HepG2 (cell line): ENCODE measurements around the gene MTHFS. TPM values are rescaled to one million over a fixed set of nuclear protein-coding genes. Genes with fewer than 3 reads are reported as not detected.

ENCODE experiments used
- ATAC-seq: fragments of 200-7000 bp; cut with Tn5 transposase; 3 replicates; pipeline ENCODE4 v1.9.1; 2020; ENCODE audit warnings: mild to moderate bottlenecking, moderate library complexity
- BruUV-seq: library from RNA; stranded (reverse); fragments of 400-500 nt; replicated peaks from 2 replicates; lab custom pipeline; 2021; lab: Mats Ljungman, UMichigan
- CTCF ChIA-PET: fragments of 300-600 bp; formaldehyde crosslinking; extraction: SDS; loops from one replicate; lab custom pipeline; 2021; ENCODE audit warnings: low total read pairs, inconsistent platforms, low intra/inter-chr PET ratio; lab: Yijun Ruan, JAX
- POLR2A ChIA-PET: fragments of 350-600 bp; sonication (Branson Sonifier 250); formaldehyde crosslinking; loops from one replicate; lab custom pipeline; 2020; ENCODE audit warnings: antibody characterized with exemption, inconsistent platforms; lab: Yijun Ruan, JAX
- DNase-seq: peaks from one replicate; pipeline ENCODE4 v3.0.0-alpha.2; 2015; ENCODE audit warnings: low spot score
- FAIRE-seq: peaks from 3 replicates; lab custom pipeline; 2011; peaks lifted over from hg19 to GRCh38; lab: Jason Lieb, UNC
- H2AFZ ChIP-seq: one replicate; pipeline ENCODE4 v1.6.1; 2011; ENCODE audit warnings: low read length, inconsistent platforms
- H3K27ac ChIP-seq: fragments of 300-600 bp; 3 replicates; pipeline ENCODE4 v1.8.0; 2011; ENCODE audit warnings: mixed run types, mild to moderate bottlenecking, mixed read lengths, low read length, inconsistent platforms; ENCODE audit not compliant: insufficient read depth; ENCODE audit errors: extremely low read length
- H3K27me3 ChIP-seq, 2 experiments: fragments of 200-600 bp in 1 of 2; 2 replicates in 1 of 2; 3 replicates in 1 of 2; pipeline versions ENCODE4 v1.6.0 to v1.8.0; 2011; ENCODE audit warnings: low read length in 2 of 2, mild to moderate bottlenecking in 2 of 2, moderate library complexity in 2 of 2, inconsistent platforms in 1 of 2; ENCODE audit not compliant: insufficient read depth in 2 of 2, control insufficient read depth in 1 of 2
- H3K36me3 ChIP-seq, 2 experiments: fragments of 200-600 bp in 1 of 2; replicated peaks in 1 of 2; 2 replicates in 1 of 2; 3 replicates in 1 of 2; pipeline versions ENCODE4 v1.5.1 to v1.8.0; 2011; ENCODE audit warnings: low read length in 2 of 2, inconsistent platforms in 1 of 2; ENCODE audit not compliant: insufficient read depth in 2 of 2, control insufficient read depth in 1 of 2
- H3K4me1 ChIP-seq: 2 replicates; pipeline ENCODE4 v1.5.1; 2012; ENCODE audit warnings: low read length, inconsistent platforms; ENCODE audit not compliant: insufficient read depth
- H3K4me2 ChIP-seq: 2 replicates; pipeline ENCODE4 v1.6.0; 2011; ENCODE audit warnings: low read depth, low read length, inconsistent platforms
- H3K4me3 ChIP-seq, 3 experiments: fragments of 200-600 bp in 1 of 3; sonication (generic), shearing (Covaris generic) in 1 of 3; replicated peaks in 1 of 3; 2 replicates each; pipeline ENCODE4 v1.5.1; 2011 to 2016; ENCODE audit warnings: low read length in 3 of 3, inconsistent platforms in 2 of 3, low read depth in 2 of 3, mild to moderate bottlenecking in 2 of 3, control low read depth in 1 of 3, mixed read lengths in 1 of 3; ENCODE audit not compliant: insufficient read depth in 1 of 3
- H3K79me2 ChIP-seq: one replicate; pipeline ENCODE4 v1.6.1; 2011; ENCODE audit warnings: low read length, inconsistent platforms; ENCODE audit not compliant: insufficient read depth
- H3K9ac ChIP-seq: 2 replicates; pipeline ENCODE4 v1.6.0; 2011; ENCODE audit warnings: mild to moderate bottlenecking, low read depth, low read length, inconsistent platforms; ENCODE audit not compliant: insufficient read depth
- H3K9me3 ChIP-seq: 2 replicates; pipeline ENCODE4 v1.5.1; 2012; ENCODE audit warnings: mild to moderate bottlenecking, low read length
- H4K20me1 ChIP-seq: 2 replicates; pipeline ENCODE4 v1.6.0; 2011; ENCODE audit warnings: inconsistent platforms, mild to moderate bottlenecking, low read length, moderate library complexity; ENCODE audit not compliant: insufficient read depth
- DR1 ChIP-seq: sonication (generic); formaldehyde crosslinking; IDR thresholded peaks from 2 replicates; pipeline ENCODE4 v1.8.0; 2021; ENCODE audit warnings: mild to moderate bottlenecking, missing genetic modification reagents, inconsistent platforms
- SUZ12 ChIP-seq: fragments of 150-350 bp; IDR thresholded peaks from 2 replicates; pipeline ENCODE4 v1.6.1; 2014; ENCODE audit warnings: low read depth, low read length
- THAP8 ChIP-seq: sonication (generic); formaldehyde crosslinking; IDR thresholded peaks from 2 replicates; pipeline ENCODE4 v1.5.1; 2020; ENCODE audit warnings: missing genetic modification reagents, mild to moderate bottlenecking, borderline replicate concordance
- ZBTB37 ChIP-seq: sonication (generic); formaldehyde crosslinking; IDR thresholded peaks from 2 replicates; pipeline ENCODE4 v1.4.0; 2020; ENCODE audit warnings: mild to moderate bottlenecking, missing genetic modification reagents
- ZFP36L1 ChIP-seq: sonication (generic); formaldehyde crosslinking; IDR thresholded peaks from 2 replicates; pipeline ENCODE4 v1.8.0; 2022; ENCODE audit warnings: mild to moderate bottlenecking, missing genetic modification reagents, moderate library complexity
- WGBS: methylation state at CpG from one replicate; pipeline ENCODE4 v1.1.6; 2017; ENCODE audit warnings: low lambda C conversion rate; 5-methylcytosine and 5-hydroxymethylcytosine counted together
- in situ Hi-C: cut with HindIII; loops from 2 replicates; pipeline ENCODE4 v1.10.0; 2017; ENCODE audit warnings: low pct_unique_long_range_greater_than_20kb; ENCODE audit not compliant: extremely low pct_ligation_motif_present
- intact Hi-C: fragments of 100-400 bp; cut with micrococcal nuclease; formaldehyde crosslinking; loops from one replicate; pipeline ENCODE4 v1.10.0; 2022; ENCODE audit not compliant: unreplicated experiment
- polyA plus RNA-seq, 8 experiments: library from polyadenylated mRNA; depleted of rRNA in 3 of 8; stranded (reverse) in 7 of 8; unstranded in 1 of 8; fragments of >200 nt; fragmentation: Illumina TruSeq in 4 of 8; extraction: Trizol in 4 of 8; gene quantifications; 2 replicates each; pipeline versions ENCODE4 v1.2.1 to v1.2.3, GENCODE V29; 2011 to 2016; ENCODE audit warnings: low read depth in 4 of 8, missing spikeins in 1 of 8, mixed read lengths in 1 of 8; ENCODE audit not compliant: insufficient read depth in 1 of 8
- total RNA-seq, 5 experiments: library from RNA; depleted of rRNA; stranded (reverse); fragments of >200 nt; fragmentation: Illumina TruSeq; extraction: Trizol; gene quantifications; 2 replicates each; pipeline ENCODE4 v1.2.3, GENCODE V29; 2016; ENCODE audit warnings: low read depth in 1 of 5
- TF ChIP-seq, protein P1 (sequence below): sonication (generic); formaldehyde crosslinking; IDR thresholded peaks from 2 replicates; pipeline ENCODE4 v1.4.0; 2020; ENCODE audit warnings: missing genetic modification reagents, borderline replicate concordance

MTHFS gene
- total and polyA plus RNA-seq, 2 of the 13 experiments (the other 11 are each of a cell fraction or from before 2014, with no cell fraction given): 37.0 to 49.7 TPM

GRCh38 chr15:79900087-79900486, 3.3 kb upstream of the MTHFS start:
- no TSS peak for BruUV-seq
- FAIRE-seq (no peak), ATAC-seq (no peak), DNase-seq (no peak)
- H4K20me1 ChIP-seq: no peaks in the 10 kb centered on the region
- ChIA-PET POLR2A (no interaction called here), CTCF (no interaction called here)
- H3K27ac ChIP-seq: no peak overlapping the region
- H3K4me1 ChIP-seq: peaks cover 37% of the 10 kb centered on the region
- H3K9ac ChIP-seq: no peak overlapping the region
- H3K27me3 ChIP-seq: no peaks in the 10 kb centered on the region; a peak in 1 of 5 replicates
- H3K4me3 ChIP-seq: no peak overlapping the region
- 98% methylated on average over 9 of the region's 9 CpGs for WGBS
- no peaks in the 10 kb centered on the region for H3K9me3 ChIP-seq
- H2AFZ ChIP-seq: no peak overlapping the region
- intact Hi-C loops: no loop called here
- H3K79me2 ChIP-seq: peaks cover 14% of the 10 kb centered on the region
- TF ChIP-seq THAP8 (CRISPR knock-in tag) (no peak), SUZ12 (no peak), ZBTB37 (CRISPR knock-in tag) (no peak), DR1 (CRISPR knock-in tag) (no peak), ZFP36L1 (CRISPR knock-in tag) (no peak)
- TF ChIP-seq, protein P1, sequence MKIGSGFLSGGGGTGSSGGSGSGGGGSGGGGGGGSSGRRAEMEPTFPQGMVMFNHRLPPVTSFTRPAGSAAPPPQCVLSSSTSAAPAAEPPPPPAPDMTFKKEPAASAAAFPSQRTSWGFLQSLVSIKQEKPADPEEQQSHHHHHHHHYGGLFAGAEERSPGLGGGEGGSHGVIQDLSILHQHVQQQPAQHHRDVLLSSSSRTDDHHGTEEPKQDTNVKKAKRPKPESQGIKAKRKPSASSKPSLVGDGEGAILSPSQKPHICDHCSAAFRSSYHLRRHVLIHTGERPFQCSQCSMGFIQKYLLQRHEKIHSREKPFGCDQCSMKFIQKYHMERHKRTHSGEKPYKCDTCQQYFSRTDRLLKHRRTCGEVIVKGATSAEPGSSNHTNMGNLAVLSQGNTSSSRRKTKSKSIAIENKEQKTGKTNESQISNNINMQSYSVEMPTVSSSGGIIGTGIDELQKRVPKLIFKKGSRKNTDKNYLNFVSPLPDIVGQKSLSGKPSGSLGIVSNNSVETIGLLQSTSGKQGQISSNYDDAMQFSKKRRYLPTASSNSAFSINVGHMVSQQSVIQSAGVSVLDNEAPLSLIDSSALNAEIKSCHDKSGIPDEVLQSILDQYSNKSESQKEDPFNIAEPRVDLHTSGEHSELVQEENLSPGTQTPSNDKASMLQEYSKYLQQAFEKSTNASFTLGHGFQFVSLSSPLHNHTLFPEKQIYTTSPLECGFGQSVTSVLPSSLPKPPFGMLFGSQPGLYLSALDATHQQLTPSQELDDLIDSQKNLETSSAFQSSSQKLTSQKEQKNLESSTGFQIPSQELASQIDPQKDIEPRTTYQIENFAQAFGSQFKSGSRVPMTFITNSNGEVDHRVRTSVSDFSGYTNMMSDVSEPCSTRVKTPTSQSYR: no peak
- no peaks in the 10 kb centered on the region for H3K36me3 ChIP-seq
- H3K4me2 ChIP-seq: no peak overlapping the region
- in situ Hi-C loops: no loop called here
